ENCODE data around the gene EFCAB12.

DNA sequence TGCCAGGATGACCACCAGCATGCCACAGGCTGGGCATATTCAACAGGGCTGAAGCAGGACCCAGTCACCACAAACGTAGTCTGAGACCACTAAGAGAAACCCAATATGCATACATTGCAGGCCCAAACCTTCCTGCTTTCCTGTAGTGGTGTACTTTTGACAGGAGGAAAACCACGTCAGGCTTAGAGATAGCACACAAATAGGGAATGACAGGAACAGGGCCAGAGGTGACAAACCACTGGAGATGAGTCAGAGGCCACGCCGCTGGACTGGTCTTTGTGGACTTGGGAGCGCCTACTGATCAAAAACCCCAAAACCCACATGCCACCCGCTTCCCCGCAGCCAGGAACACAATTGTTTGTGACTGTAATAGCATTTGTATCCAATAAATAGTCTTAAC is 3.6 kb upstream of the EFCAB12 start:
- TF ChIP-seq, protein P1, sequence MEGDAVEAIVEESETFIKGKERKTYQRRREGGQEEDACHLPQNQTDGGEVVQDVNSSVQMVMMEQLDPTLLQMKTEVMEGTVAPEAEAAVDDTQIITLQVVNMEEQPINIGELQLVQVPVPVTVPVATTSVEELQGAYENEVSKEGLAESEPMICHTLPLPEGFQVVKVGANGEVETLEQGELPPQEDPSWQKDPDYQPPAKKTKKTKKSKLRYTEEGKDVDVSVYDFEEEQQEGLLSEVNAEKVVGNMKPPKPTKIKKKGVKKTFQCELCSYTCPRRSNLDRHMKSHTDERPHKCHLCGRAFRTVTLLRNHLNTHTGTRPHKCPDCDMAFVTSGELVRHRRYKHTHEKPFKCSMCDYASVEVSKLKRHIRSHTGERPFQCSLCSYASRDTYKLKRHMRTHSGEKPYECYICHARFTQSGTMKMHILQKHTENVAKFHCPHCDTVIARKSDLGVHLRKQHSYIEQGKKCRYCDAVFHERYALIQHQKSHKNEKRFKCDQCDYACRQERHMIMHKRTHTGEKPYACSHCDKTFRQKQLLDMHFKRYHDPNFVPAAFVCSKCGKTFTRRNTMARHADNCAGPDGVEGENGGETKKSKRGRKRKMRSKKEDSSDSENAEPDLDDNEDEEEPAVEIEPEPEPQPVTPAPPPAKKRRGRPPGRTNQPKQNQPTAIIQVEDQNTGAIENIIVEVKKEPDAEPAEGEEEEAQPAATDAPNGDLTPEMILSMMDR (IDR thresholded peaks at IDR 0.05): no peak
- TF ChIP-seq POLR2A (IDR thresholded peaks at IDR 0.05): no peak

Data from Peyer's patch (tissue), 4 donors.